ENCODE measurements around the gene EHMT1.
"Not testable (repeated sequence)": the region's sequence is repeated elsewhere in the genome, so short reads cannot be mapped to it uniquely, and the experiment has no call there.

Gene EHMT1

GRCh38 chr9:137834846-137835546 lies 216.2 kb downstream of the EHMT1 start:
- DNase-seq: no peak

- DNase-seq: no peak
These were observed 217.5 kb downstream of the EHMT1 start for GRCh38 chr9:137836151-137836830.

GRCh38 chr9:137836831-137837241 lies 218.0 kb downstream of the EHMT1 start:
- DNase-seq: no peak

GRCh38 chr9:137837345-137838278 lies 218.8 kb downstream of the EHMT1 start:
- DNase-seq: no peak

- DNase-seq: no peak
These were observed 219.8 kb downstream of the EHMT1 start for GRCh38 chr9:137838576-137838975.

- DNase-seq: no peak
These were observed 224.6 kb downstream of the EHMT1 start for GRCh38 chr9:137843355-137843754.

- DNase-seq: no peak
These were observed 232.9 kb downstream of the EHMT1 start for GRCh38 chr9:137851516-137852267.

- DNase-seq: no peak
These were observed 234.7 kb downstream of the EHMT1 start for GRCh38 chr9:137853392-137853995.

GRCh38 chr9:137860361-137860760 lies 241.6 kb downstream of the EHMT1 start:
- no peak for DNase-seq

GRCh38 chr9:137865581-137866145 lies 246.9 kb downstream of the EHMT1 start:
- DNase-seq: no peak

- no peak for DNase-seq
These were observed 247.7 kb downstream of the EHMT1 start for GRCh38 chr9:137866226-137867141.

- no peak for DNase-seq
These were observed 251.6 kb downstream of the EHMT1 start for GRCh38 chr9:137870432-137870831.

- DNase-seq: no peak
These were observed 253.5 kb downstream of the EHMT1 start for GRCh38 chr9:137872296-137872695.

GRCh38 chr9:137873408-137873807 lies 254.6 kb downstream of the EHMT1 start:
- DNase-seq: no peak

GRCh38 chr9:137873858-137874362 lies 255.1 kb downstream of the EHMT1 start:
- no peak for DNase-seq

GRCh38 chr9:137875354-137875753 lies 256.5 kb downstream of the EHMT1 start:
- DNase-seq: no peak

GRCh38 chr9:137875846-137876245 lies 257.0 kb downstream of the EHMT1 start:
- no peak for DNase-seq

GRCh38 chr9:137876269-137876668 lies 257.5 kb downstream of the EHMT1 start:
- DNase-seq: no peak

- DNase-seq: no peak
These were observed 258.1 kb downstream of the EHMT1 start for GRCh38 chr9:137876781-137877386.

- DNase-seq: not testable (repeated sequence)
These were observed 258.8 kb downstream of the EHMT1 start, which contains the start of gene CACNA1B for GRCh38 chr9:137877506-137878122. Gene CACNA1B, plus strand, starts transcription at chr9:137877782. Its CDS starts 152 bp downstream, at chr9:137877934.

Data from activated naive CD4-positive, alpha-beta T cell treated with Interleukin-2 at 50 U/mL for 16 hours (primary cell).